Thyroid gland (tissue), 4 donors: ENCODE measurements around the gene TRPC6.

ENCODE experiments used
- POLR2A ChIP-seq, 2 donors: fragments of 450-650 bp; IDR thresholded peaks; one replicate each; pipeline ENCODE4 v1.6.1; 2017; ENCODE audit warnings: antibody characterized with exemption in 2 of 2, mild to moderate bottlenecking in 2 of 2, moderate library complexity in 1 of 2
- TF ChIP-seq, protein P1 (sequence below), 6 experiments: fragments of 200-600 bp in 3 of 6; fragments of 450-650 bp in 3 of 6; sonication (generic) in 3 of 6; IDR thresholded peaks; one replicate each; pipeline ENCODE4 v1.5.1; 2016 to 2019; ENCODE audit warnings: antibody characterized with exemption in 6 of 6, mild to moderate bottlenecking in 2 of 6, inconsistent platforms in 1 of 6, moderate library complexity in 1 of 6

DNA sequence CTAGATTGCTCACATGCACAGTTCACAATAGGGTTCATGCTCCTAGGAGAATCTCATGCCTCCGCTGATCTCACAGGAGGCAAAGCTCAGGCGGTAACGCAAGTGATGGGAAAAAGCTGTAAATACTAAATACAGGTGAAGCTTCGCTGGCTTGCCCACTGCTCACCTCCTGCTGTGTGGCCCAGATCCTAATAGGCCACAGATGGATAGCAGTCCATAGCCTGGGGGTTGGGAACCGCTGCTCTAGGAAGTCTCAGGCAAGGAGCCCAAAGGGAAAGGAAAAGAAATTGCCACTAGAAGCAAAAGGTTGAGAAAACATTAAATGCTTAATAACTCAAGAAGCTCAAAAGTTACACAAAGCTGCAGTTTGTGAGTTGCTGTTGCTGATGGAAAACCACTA is 3.2 kb upstream of the TRPC6 start:
- TF ChIP-seq, protein P1, sequence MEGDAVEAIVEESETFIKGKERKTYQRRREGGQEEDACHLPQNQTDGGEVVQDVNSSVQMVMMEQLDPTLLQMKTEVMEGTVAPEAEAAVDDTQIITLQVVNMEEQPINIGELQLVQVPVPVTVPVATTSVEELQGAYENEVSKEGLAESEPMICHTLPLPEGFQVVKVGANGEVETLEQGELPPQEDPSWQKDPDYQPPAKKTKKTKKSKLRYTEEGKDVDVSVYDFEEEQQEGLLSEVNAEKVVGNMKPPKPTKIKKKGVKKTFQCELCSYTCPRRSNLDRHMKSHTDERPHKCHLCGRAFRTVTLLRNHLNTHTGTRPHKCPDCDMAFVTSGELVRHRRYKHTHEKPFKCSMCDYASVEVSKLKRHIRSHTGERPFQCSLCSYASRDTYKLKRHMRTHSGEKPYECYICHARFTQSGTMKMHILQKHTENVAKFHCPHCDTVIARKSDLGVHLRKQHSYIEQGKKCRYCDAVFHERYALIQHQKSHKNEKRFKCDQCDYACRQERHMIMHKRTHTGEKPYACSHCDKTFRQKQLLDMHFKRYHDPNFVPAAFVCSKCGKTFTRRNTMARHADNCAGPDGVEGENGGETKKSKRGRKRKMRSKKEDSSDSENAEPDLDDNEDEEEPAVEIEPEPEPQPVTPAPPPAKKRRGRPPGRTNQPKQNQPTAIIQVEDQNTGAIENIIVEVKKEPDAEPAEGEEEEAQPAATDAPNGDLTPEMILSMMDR (IDR thresholded peaks at IDR 0.05), result no peak
- TF ChIP-seq POLR2A (IDR thresholded peaks at IDR 0.05), result no peak
